GM23248 (cell line): Measurements from ENCODE around the gene ZBTB16.

Experiments used
- EZH2 ChIP-seq: fragments of 200-600 bp; sonication (generic); IDR thresholded peaks from 2 replicates; pipeline ENCODE4 v1.6.1; 2018; ENCODE audit warnings: antibody characterized with exemption, mild to moderate bottlenecking; ENCODE audit not compliant: insufficient read depth, poor library complexity, severe bottlenecking
- EZH2phosphoT487 ChIP-seq: fragments of 200-600 bp; sonication (generic); IDR thresholded peaks from 2 replicates; pipeline ENCODE4 v1.6.1; 2018; ENCODE audit warnings: antibody characterized with exemption, moderate library complexity, mild to moderate bottlenecking, low read depth; ENCODE audit not compliant: insufficient read depth

GRCh38 chr11:114152785-114153184 lies 93.3 kb downstream of the ZBTB16 start:
- TF ChIP-seq EZH2 (no peak), EZH2phosphoT487 (no peak)
